HEK293 (cell line): ENCODE measurements around the gene DOCK7.
A peak's percentile ranks its signal among the peaks of the same experiment; 100 is the strongest.
"Not testable (repeated sequence)": the region's sequence is repeated elsewhere in the genome, so short reads cannot be mapped to it uniquely, and the experiment has no call there.

ENCODE experiments used
- CTCF ChIA-PET: fragments of 350-600 bp; formaldehyde crosslinking; extraction: SDS; loops from one replicate; lab custom pipeline; 2021; ENCODE audit warnings: antibody characterized with exemption; lab: Yijun Ruan, JAX
- POLR2A ChIA-PET: fragments of 300-600 bp; formaldehyde crosslinking; extraction: SDS; loops from one replicate; lab custom pipeline; 2020; ENCODE audit warnings: antibody characterized with exemption, inconsistent platforms; lab: Yijun Ruan, JAX
- H3K27ac ChIP-seq: fragments of 200-500 bp; sonication (Bioruptor generic); 2 replicates; pipeline ENCODE4 v1.5.1; 2014; ENCODE audit warnings: low read depth, low read length, control low read depth, inconsistent platforms; ENCODE audit errors: extremely low read depth
- H3K36me3 ChIP-seq, 2 experiments: fragments of 200-500 bp in 1 of 2; sonication (Bioruptor generic) in 1 of 2; 1 replicate in 1 of 2; 2 replicates in 1 of 2; pipeline ENCODE4 v1.5.1; 2014 to 2017; ENCODE audit warnings: inconsistent platforms in 2 of 2, low read length in 2 of 2; ENCODE audit not compliant: control insufficient read depth in 2 of 2, insufficient read depth in 1 of 2
- H3K4me1 ChIP-seq: fragments of 200-500 bp; sonication (Bioruptor generic); 2 replicates; pipeline ENCODE4 v1.5.1; 2014; ENCODE audit warnings: mild to moderate bottlenecking, low read length, inconsistent platforms; ENCODE audit not compliant: control insufficient read depth, insufficient read depth
- H3K4me3 ChIP-seq: 2 replicates; pipeline ENCODE4 v1.5.1; 2011; ENCODE audit warnings: low read depth, mild to moderate bottlenecking, control low read depth, low read length, moderate library complexity
- H3K9me3 ChIP-seq: fragments of 200-500 bp; sonication (Bioruptor generic); 2 replicates; pipeline ENCODE4 v1.5.1; 2014; ENCODE audit warnings: low read depth, low read length, inconsistent platforms; ENCODE audit not compliant: control insufficient read depth, insufficient read depth
- BCL11A ChIP-seq: fragments of 450-650 bp; formaldehyde crosslinking; IDR thresholded peaks from 2 replicates; pipeline ENCODE4 v1.5.1; 2016; ENCODE audit warnings: low read depth, missing biosample characterization, missing genetic modification characterization
- REPIN1 ChIP-seq: fragments of 450-650 bp; formaldehyde crosslinking; IDR thresholded peaks from 2 replicates; pipeline ENCODE4 v1.5.1; 2017; ENCODE audit warnings: missing biosample characterization, missing genetic modification characterization, low read depth
- ZNF138 ChIP-seq: fragments of 450-650 bp; formaldehyde crosslinking; IDR thresholded peaks from 2 replicates; pipeline ENCODE4 v1.5.1; 2016; ENCODE audit warnings: missing biosample characterization, missing genetic modification characterization, borderline replicate concordance
- ZNF146 ChIP-seq: fragments of 450-650 bp; formaldehyde crosslinking; IDR thresholded peaks from 2 replicates; pipeline ENCODE4 v1.5.1; 2016; ENCODE audit warnings: missing biosample characterization, missing genetic modification characterization
- ZNF184 ChIP-seq: fragments of 450-650 bp; IDR thresholded peaks from 2 replicates; pipeline ENCODE4 v1.5.1; 2018; ENCODE audit warnings: missing biosample characterization, mild to moderate bottlenecking, missing genetic modification characterization
- ZNF571 ChIP-seq: fragments of 450-650 bp; formaldehyde crosslinking; IDR thresholded peaks from 2 replicates; pipeline ENCODE4 v1.5.0; 2017; ENCODE audit warnings: missing biosample characterization, missing genetic modification characterization
- ZNF596 ChIP-seq: fragments of 450-650 bp; IDR thresholded peaks from 2 replicates; pipeline ENCODE4 v1.5.0; 2018; ENCODE audit warnings: missing biosample characterization, mild to moderate bottlenecking, missing genetic modification characterization, moderate library complexity
- ZNF660 ChIP-seq: fragments of 450-650 bp; IDR thresholded peaks from 2 replicates; pipeline ENCODE4 v1.5.1; 2018; ENCODE audit warnings: missing biosample characterization, mild to moderate bottlenecking, missing genetic modification characterization
- ZNF768 ChIP-seq: fragments of 450-650 bp; formaldehyde crosslinking; IDR thresholded peaks from 2 replicates; pipeline ENCODE4 v1.5.1; 2018; ENCODE audit warnings: missing biosample characterization, mild to moderate bottlenecking, missing genetic modification characterization
- ZNF843 ChIP-seq: fragments of 450-650 bp; formaldehyde crosslinking; IDR thresholded peaks from 2 replicates; pipeline ENCODE4 v1.5.1; 2016; ENCODE audit warnings: missing biosample characterization, missing genetic modification characterization
- TF ChIP-seq, protein P1 (sequence below): fragments of 450-650 bp; formaldehyde crosslinking; IDR thresholded peaks from 2 replicates; pipeline ENCODE4 v1.5.1; 2017; ENCODE audit warnings: missing biosample characterization, missing genetic modification characterization
- TF ChIP-seq, protein P2 (sequence below): fragments of 450-650 bp; formaldehyde crosslinking; IDR thresholded peaks from 2 replicates; pipeline ENCODE4 v1.5.1; 2016; ENCODE audit warnings: missing biosample characterization, missing genetic modification characterization
- TF ChIP-seq, protein P3 (sequence below): fragments of 450-650 bp; formaldehyde crosslinking; IDR thresholded peaks from 2 replicates; pipeline ENCODE4 v1.5.0; 2017; ENCODE audit warnings: missing biosample characterization, missing genetic modification characterization, borderline replicate concordance
- TF ChIP-seq, protein P4 (sequence below): fragments of 450-650 bp; formaldehyde crosslinking; IDR thresholded peaks from 2 replicates; pipeline ENCODE4 v1.5.1; 2016; ENCODE audit warnings: missing biosample characterization, missing genetic modification characterization, borderline replicate concordance

DOCK7 gene

DNA sequence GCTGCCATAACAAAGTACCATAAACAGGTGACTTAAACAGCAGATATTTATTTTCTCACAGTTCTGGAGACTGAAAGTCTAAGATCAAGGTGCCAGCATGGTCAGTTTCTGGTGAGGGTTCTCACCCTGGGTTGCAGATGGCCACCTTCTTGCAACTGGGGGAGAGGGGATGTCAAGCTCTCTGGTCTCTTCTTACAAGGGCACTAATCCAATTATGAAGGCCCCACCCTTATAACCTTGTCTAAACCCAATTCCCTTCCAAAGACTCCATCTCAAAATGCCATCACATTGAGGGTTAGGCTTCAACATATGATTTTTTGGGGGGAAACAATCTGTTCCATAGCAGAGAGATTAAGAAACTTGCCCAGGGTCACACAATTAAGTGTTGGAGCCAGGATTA, 115.7 kb downstream of the DOCK7 start:
- Histone ChIP-seq H3K4me1 (no peaks in the 10 kb centered on the region), H3K36me3 (no peaks in the 10 kb centered on the region; a peak in 1 of 3 replicates), H3K27ac (no peak overlapping the region), H3K4me3 (no peak overlapping the region), H3K9me3 (no peaks in the 10 kb centered on the region)
- CTCF ChIA-PET: no interaction called here
- TF ChIP-seq, protein P1, sequence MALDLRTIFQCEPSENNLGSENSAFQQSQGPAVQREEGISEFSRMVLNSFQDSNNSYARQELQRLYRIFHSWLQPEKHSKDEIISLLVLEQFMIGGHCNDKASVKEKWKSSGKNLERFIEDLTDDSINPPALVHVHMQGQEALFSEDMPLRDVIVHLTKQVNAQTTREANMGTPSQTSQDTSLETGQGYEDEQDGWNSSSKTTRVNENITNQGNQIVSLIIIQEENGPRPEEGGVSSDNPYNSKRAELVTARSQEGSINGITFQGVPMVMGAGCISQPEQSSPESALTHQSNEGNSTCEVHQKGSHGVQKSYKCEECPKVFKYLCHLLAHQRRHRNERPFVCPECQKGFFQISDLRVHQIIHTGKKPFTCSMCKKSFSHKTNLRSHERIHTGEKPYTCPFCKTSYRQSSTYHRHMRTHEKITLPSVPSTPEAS (tag by site-specific recombination): no peak
- TF ChIP-seq ZNF596 (tag by site-specific recombination): no peak
- no peak for TF ChIP-seq ZNF768 (tag by site-specific recombination)
- TF ChIP-seq ZNF843: no peak
- TF ChIP-seq ZNF138 (tag by site-specific recombination): no peak
- no peak for TF ChIP-seq ZNF571 (tag by site-specific recombination)
- no peak for TF ChIP-seq BCL11A
- POLR2A ChIA-PET: no interaction called here

DNA sequence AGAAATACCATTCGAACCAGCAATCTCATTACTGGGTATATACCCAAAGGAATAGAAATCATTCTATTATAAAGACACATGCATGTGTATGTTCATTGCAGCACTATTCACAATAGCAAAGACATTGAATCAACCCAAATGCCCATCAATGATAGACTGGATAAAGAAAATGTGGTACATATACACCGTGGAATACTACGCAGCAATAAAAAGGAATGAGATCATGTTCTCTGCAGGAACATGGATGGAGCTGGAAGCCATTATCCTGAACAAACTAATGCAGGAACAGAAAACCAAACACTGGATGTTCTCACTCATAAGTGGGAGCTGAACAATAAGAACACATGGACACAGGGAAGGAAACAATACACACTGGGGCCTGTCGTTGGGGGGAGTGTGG, 116.7 kb downstream of the DOCK7 start:
- H3K4me1 ChIP-seq, H3K27ac ChIP-seq, H3K4me3 ChIP-seq, H3K36me3 ChIP-seq, CTCF ChIA-PET, POLR2A ChIA-PET, H3K9me3 ChIP-seq: not testable (repeated sequence)
- peak; percentile 76 for TF ChIP-seq ZNF146 (tag by site-specific recombination)

DNA sequence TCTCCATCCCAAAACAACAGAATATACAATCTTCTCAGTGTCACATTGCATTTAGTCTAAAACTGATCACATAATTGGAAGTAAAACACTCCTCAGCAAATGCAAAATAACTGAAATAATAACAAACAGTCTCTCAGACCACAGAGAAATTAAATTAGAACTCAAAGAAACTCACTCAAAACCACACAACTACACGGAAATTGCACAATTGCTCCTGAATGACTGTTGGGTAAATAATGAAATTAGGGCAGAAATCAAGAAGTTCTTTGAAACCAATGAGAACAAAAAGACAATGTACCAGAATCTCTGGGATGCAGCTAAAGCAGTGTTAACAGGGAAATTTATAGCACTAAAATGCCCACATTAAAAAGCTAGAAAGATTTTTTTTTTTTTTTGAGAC, 120.3 kb downstream of the DOCK7 start:
- H3K27ac ChIP-seq, POLR2A ChIA-PET, H3K4me1 ChIP-seq, H3K9me3 ChIP-seq, H3K36me3 ChIP-seq, H3K4me3 ChIP-seq: not testable (repeated sequence)
- CTCF ChIA-PET: interaction anchor here (0.6 to 1.4 kb wide), 2 partner anchors 178 to 409 kb away, joined by 5 to 6 read pairs; no protein-coding TSS in a partner anchor

DNA sequence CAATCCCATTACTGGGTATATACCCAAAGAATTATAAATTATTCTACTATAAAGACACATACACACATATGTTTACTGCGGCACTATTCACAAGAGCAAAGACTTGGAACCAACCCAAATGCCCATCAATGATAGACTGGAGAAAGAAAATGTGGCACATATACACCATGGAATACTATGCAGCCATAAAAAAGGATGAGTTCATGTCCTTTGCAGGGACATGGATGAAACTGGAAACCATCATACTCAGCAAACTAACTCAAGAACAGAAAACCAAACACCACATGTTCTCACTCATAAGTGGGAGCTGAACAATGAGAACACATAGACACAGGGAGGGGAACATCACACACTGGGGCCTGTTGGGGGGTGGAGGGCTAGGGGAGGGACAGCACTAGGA, 121.0 kb downstream of the DOCK7 start:
- POLR2A ChIA-PET, H3K27ac ChIP-seq, H3K4me3 ChIP-seq, H3K4me1 ChIP-seq, H3K9me3 ChIP-seq, H3K36me3 ChIP-seq: not testable (repeated sequence)
- TF ChIP-seq ZNF146 (tag by site-specific recombination): peak; percentile 96
- TF ChIP-seq, protein P2, sequence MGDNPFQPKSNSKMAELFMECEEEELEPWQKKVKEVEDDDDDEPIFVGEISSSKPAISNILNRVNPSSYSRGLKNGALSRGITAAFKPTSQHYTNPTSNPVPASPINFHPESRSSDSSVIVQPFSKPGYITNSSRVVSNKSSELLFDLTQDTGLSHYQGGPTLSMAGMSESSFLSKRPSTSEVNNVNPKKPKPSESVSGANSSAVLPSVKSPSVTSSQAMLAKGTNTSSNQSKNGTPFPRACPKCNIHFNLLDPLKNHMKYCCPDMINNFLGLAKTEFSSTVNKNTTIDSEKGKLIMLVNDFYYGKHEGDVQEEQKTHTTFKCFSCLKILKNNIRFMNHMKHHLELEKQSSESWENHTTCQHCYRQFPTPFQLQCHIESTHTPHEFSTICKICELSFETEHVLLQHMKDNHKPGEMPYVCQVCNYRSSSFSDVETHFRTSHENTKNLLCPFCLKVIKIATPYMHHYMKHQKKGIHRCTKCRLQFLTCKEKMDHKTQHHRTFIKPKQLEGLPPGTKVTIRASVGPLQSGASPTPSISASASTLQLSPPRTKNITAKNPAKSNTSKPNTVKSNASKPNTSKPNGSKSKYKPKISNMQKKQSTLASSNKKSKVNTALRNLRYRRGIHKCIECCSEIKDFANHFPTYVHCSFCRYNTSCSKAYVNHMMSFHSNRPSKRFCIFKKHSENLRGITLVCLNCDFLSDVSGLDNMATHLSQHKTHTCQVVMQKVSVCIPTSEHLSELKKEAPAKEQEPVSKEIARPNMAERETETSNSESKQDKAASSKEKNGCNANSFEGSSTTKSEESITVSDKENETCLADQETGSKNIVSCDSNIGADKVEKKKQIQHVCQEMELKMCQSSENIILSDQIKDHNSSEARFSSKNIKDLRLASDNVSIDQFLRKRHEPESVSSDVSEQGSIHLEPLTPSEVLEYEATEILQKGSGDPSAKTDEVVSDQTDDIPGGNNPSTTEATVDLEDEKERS (tag by site-specific recombination): peak; percentile 71; the same call in 1 of the 2 replicates
- CTCF ChIA-PET: interaction anchor here (1.4 kb wide), 1 partner anchor 179 kb away, joined by 6 read pairs; no protein-coding TSS in a partner anchor

DNA sequence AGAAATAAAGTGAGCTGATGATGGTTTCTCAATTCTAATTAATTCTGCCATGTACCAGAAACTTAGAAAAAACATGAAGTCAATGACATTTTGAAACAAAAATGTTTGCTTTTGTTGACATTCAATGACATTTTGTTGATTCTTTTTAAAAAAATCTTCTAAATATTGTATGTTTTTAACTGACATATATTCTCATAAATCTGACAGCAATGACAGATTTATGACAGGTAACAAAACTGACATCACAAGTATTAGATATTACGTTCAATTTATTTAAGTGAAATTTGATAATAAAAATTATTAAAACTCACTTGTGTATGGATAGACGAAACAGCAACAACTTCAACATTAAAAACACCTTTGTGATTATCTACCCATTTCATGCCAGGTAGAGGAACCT, 126.9 kb downstream of the DOCK7 start:
- H3K4me1 ChIP-seq: no peaks in the 10 kb centered on the region
- POLR2A ChIA-PET: no interaction called here
- CTCF ChIA-PET: no interaction called here
- no peak overlapping the region for H3K4me3 ChIP-seq
- H3K27ac ChIP-seq: no peak overlapping the region
- H3K36me3 ChIP-seq: peaks cover 0 to 12% of the 10 kb centered on the region in 2 experiments; a peak in 2 of 3 replicates
- H3K9me3 ChIP-seq: no peaks in the 10 kb centered on the region
- TF ChIP-seq ZNF184 (tag by site-specific recombination) (no peak), ZNF660 (tag by site-specific recombination) (no peak), ZNF843 (no peak), REPIN1 (tag by site-specific recombination) (no peak)
- TF ChIP-seq, protein P3, sequence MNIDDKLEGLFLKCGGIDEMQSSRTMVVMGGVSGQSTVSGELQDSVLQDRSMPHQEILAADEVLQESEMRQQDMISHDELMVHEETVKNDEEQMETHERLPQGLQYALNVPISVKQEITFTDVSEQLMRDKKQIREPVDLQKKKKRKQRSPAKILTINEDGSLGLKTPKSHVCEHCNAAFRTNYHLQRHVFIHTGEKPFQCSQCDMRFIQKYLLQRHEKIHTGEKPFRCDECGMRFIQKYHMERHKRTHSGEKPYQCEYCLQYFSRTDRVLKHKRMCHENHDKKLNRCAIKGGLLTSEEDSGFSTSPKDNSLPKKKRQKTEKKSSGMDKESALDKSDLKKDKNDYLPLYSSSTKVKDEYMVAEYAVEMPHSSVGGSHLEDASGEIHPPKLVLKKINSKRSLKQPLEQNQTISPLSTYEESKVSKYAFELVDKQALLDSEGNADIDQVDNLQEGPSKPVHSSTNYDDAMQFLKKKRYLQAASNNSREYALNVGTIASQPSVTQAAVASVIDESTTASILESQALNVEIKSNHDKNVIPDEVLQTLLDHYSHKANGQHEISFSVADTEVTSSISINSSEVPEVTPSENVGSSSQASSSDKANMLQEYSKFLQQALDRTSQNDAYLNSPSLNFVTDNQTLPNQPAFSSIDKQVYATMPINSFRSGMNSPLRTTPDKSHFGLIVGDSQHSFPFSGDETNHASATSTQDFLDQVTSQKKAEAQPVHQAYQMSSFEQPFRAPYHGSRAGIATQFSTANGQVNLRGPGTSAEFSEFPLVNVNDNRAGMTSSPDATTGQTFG (tag by site-specific recombination): no peak
- TF ChIP-seq, protein P1 (tag by site-specific recombination): no peak
- TF ChIP-seq, protein P4, sequence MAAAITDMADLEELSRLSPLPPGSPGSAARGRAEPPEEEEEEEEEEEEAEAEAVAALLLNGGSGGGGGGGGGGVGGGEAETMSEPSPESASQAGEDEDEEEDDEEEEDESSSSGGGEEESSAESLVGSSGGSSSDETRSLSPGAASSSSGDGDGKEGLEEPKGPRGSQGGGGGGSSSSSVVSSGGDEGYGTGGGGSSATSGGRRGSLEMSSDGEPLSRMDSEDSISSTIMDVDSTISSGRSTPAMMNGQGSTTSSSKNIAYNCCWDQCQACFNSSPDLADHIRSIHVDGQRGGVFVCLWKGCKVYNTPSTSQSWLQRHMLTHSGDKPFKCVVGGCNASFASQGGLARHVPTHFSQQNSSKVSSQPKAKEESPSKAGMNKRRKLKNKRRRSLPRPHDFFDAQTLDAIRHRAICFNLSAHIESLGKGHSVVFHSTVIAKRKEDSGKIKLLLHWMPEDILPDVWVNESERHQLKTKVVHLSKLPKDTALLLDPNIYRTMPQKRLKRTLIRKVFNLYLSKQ (tag by site-specific recombination): no peak
